Transverse colon (tissue), 4 donors: ENCODE data around the gene RERE. TPM values are rescaled to one million over a fixed set of nuclear protein-coding genes. Genes with fewer than 3 reads are reported as not detected.

Source experiments
- DNase-seq: peaks from one replicate; pipeline ENCODE4 v3.0.0-alpha.2; 2019
- H3K27ac ChIP-seq, 4 donors: fragments of 200-600 bp; sonication (generic); 2 replicates each; pipeline ENCODE4 v1.5.1; 2016 to 2018; ENCODE audit warnings: inconsistent platforms in 4 of 4
- H3K27me3 ChIP-seq: fragments of 200-600 bp; sonication (generic); 2 replicates; pipeline ENCODE4 v1.5.1; 2017; ENCODE audit warnings: inconsistent platforms
- H3K36me3 ChIP-seq, 4 donors: fragments of 200-600 bp; sonication (generic); 2 replicates each; pipeline ENCODE4 v1.5.1; 2017 to 2019; ENCODE audit warnings: inconsistent platforms in 4 of 4
- H3K4me1 ChIP-seq, 4 donors: fragments of 200-600 bp; sonication (generic); 2 replicates each; pipeline ENCODE4 v1.5.1; 2017 to 2020; ENCODE audit warnings: inconsistent platforms in 4 of 4
- H3K4me3 ChIP-seq, 4 donors: fragments of 200-600 bp; sonication (generic); 1 replicate in 1 of 4; 2 replicates in 3 of 4; pipeline versions ENCODE4 v1.5.1 to v1.6.1; 2017 to 2019; ENCODE audit warnings: inconsistent platforms in 4 of 4
- H3K9me3 ChIP-seq, 2 donors: fragments of 200-600 bp; sonication (generic); 2 replicates each; pipeline ENCODE4 v1.5.1; 2017 to 2019; ENCODE audit warnings: inconsistent platforms in 2 of 2
- CTCF ChIP-seq, 5 experiments: fragments of 200-600 bp in 3 of 5; fragments of 450-650 bp in 2 of 5; sonication (generic) in 3 of 5; IDR thresholded peaks; 1 replicate in 2 of 5; 2 replicates in 3 of 5; pipeline ENCODE4 v1.5.1; 2016 to 2017; ENCODE audit warnings: antibody characterized with exemption in 5 of 5, inconsistent platforms in 3 of 5, mild to moderate bottlenecking in 2 of 5, moderate library complexity in 1 of 5
- EP300 ChIP-seq: sonication (generic); formaldehyde crosslinking; IDR thresholded peaks from one replicate; pipeline ENCODE4 v1.6.1; 2017; ENCODE audit warnings: antibody characterized with exemption, low read depth
- POLR2A ChIP-seq: fragments of 450-650 bp; IDR thresholded peaks from one replicate; pipeline ENCODE4 v1.6.1; 2016; ENCODE audit warnings: antibody characterized with exemption, mild to moderate bottlenecking, moderate library complexity
- POLR2AphosphoS5 ChIP-seq, 3 donors: sonication (generic); formaldehyde crosslinking; IDR thresholded peaks; one replicate each; pipeline ENCODE4 v1.6.1; 2016; ENCODE audit warnings: antibody characterized with exemption in 3 of 3
- WGBS, 2 donors: methylation state at CpG; one replicate each; pipeline ENCODE4 v1.1.5; 2018; ENCODE audit warnings: low coverage in 1 of 2; 5-methylcytosine and 5-hydroxymethylcytosine counted together
- in situ Hi-C, 4 donors: fragments of 200-750 bp; cut with MboI; loops; one replicate each; pipeline versions ENCODE4 v1.15.0 to v1.15.1; 2017; ENCODE audit warnings: low sequenced_read_pairs in 3 of 4, low pct_ligation_motif_present in 1 of 4, low pct_unique_long_range_greater_than_20kb in 1 of 4
- intact Hi-C: fragments of 100-400 bp; cut with DNase I; formaldehyde crosslinking; loops from one replicate; pipeline ENCODE4 v1.15.1; 2023; ENCODE audit warnings: low total_unique reads
- total RNA-seq, 4 donors: library from RNA; depleted of rRNA; stranded (reverse); fragments of >200 nt; gene quantifications; one replicate each; pipeline ENCODE4 v1.1.0, GENCODE V29; 2016

Gene RERE
- total RNA-seq, 4 donors from 2014 or later = 80.3 to 657 (median 105) TPM

- in situ Hi-C loops (no loop called here), intact Hi-C loops (no loop called here)
- Histone ChIP-seq H3K4me1 (peaks cover 0 to 28% (median 19%) of the 10 kb centered on the region in 4 donors), H3K9me3 (no peaks in the 10 kb centered on the region), H3K27ac (peak overlapping the region in 2 of 4 donors; percentile 96 to 97), H3K27me3 (no peaks in the 10 kb centered on the region), H3K36me3 (no peaks in the 10 kb centered on the region), H3K4me3 (no peak overlapping the region)
- no peak for DNase-seq
- no peak for TF ChIP-seq POLR2AphosphoS5 (IDR thresholded peaks at IDR 0.05)
- no peak for TF ChIP-seq EP300
- TF ChIP-seq CTCF (IDR thresholded peaks at IDR 0.05) = no peak
- TF ChIP-seq POLR2A = no peak
- WGBS, 2 donors = 73 to 85% methylated on average over 2 to 4 of the region's 4 CpGs
Observed at GRCh38 chr1:8810987-8811386, 6.5 kb downstream of the RERE start.

DNA sequence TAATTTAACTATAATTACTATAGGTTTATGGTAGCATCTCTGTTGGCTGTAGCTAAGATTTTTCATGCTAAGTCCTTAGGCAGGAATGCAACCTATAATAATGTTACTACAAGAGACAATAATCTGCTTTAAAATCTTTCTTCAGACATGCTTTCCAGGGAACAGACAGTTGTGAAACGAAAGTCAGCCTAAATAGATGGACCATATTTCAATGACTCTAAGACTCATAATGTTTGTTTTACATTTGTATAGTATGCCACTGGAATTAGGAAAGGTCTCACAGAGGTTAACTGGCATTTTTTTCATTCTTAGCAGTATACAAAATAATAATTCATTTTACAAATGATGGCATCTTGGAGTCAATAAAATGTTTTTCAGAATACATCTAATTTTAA is 8.1 kb downstream of the RERE start:
- no peak for DNase-seq
- Histone ChIP-seq H3K27ac (no peak overlapping the region), H3K36me3 (no peaks in the 10 kb centered on the region), H3K4me1 (peaks cover 0 to 14% (median 4%) of the 10 kb centered on the region in 4 donors), H3K4me3 (no peak overlapping the region), H3K9me3 (no peaks in the 10 kb centered on the region), H3K27me3 (no peaks in the 10 kb centered on the region)
- TF ChIP-seq CTCF (IDR thresholded peaks at IDR 0.05) (no peak), EP300 (no peak), POLR2AphosphoS5 (IDR thresholded peaks at IDR 0.05) (no peak), POLR2A (no peak)
- WGBS, 2 donors = 62 to 77% methylated on average over 1 of the region's 1 CpG
- in situ Hi-C loops = no loop called here
- intact Hi-C loops = no loop called here

GRCh38 chr1:8807004-8807403 is 10.4 kb downstream of the RERE start:
- Histone ChIP-seq H3K27ac (no peak overlapping the region), H3K27me3 (no peaks in the 10 kb centered on the region), H3K36me3 (no peaks in the 10 kb centered on the region), H3K4me3 (no peak overlapping the region), H3K9me3 (no peaks in the 10 kb centered on the region), H3K4me1 (peaks cover 0 to 4% (median 0%) of the 10 kb centered on the region in 4 donors)
- TF ChIP-seq CTCF (IDR thresholded peaks at IDR 0.05) = no peak
- no peak for TF ChIP-seq POLR2A
- TF ChIP-seq POLR2AphosphoS5 (IDR thresholded peaks at IDR 0.05) = no peak
- TF ChIP-seq EP300 = no peak
- no peak for DNase-seq
- in situ Hi-C loops (no loop called here), intact Hi-C loops (no loop called here)
- 84 to 86% methylated on average over 5 to 8 of the region's 8 CpGs for WGBS, 2 donors

DNA sequence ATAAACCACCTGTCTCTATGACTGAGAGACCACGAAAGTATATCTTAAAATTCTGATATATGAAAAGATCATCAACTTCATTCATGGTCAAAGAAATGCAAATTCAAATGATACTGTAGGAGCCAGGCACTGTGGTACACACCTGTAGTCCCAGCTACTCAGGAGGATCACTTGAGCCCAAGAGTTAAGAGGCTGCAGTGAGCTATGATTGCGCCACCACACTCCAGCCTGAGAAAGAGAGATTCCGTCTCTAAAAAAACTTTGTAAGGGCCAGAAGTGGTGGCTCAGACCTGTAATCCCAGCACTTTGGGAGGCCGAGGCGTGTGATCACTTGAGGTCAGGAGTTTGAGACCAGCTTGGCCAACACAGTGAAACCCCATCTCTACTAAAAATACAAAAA is 17.0 kb downstream of the RERE start:
- H3K4me1 ChIP-seq = peaks cover 0 to 9% (median 0%) of the 10 kb centered on the region in 4 donors
- H3K27me3 ChIP-seq = no peaks in the 10 kb centered on the region
- no peaks in the 10 kb centered on the region for H3K36me3 ChIP-seq
- no peaks in the 10 kb centered on the region for H3K9me3 ChIP-seq
- no peak for TF ChIP-seq POLR2AphosphoS5 (IDR thresholded peaks at IDR 0.05)
- TF ChIP-seq EP300 = no peak
- TF ChIP-seq POLR2A = no peak
- no peak for TF ChIP-seq CTCF (IDR thresholded peaks at IDR 0.05)
- no peak overlapping the region for H3K27ac ChIP-seq
- H3K4me3 ChIP-seq = no peak overlapping the region
- in situ Hi-C loops (no loop called here), intact Hi-C loops (no loop called here)
- WGBS, 2 donors = 95 to 98% methylated on average over 4 to 5 of the region's 5 CpGs
- DNase-seq = no peak
